ENCODE data around the gene ZNF280A. TPM values are rescaled to one million over a fixed set of nuclear protein-coding genes. Genes with fewer than 3 reads are reported as not detected.
"Not testable (repeated sequence)": the region's sequence is repeated elsewhere in the genome, so short reads cannot be mapped to it uniquely, and the experiment has no call there.

The ZNF280A gene
- total RNA-seq, 1 experiment from 2014 or later: 3.1 TPM

GRCh38 chr22:22520667-22521602 lies 865 bp upstream of the ZNF280A start:
- in situ Hi-C loops (cut with HindIII; ENCODE audit: low pct_unique_long_range_greater_than_20kb, low sequenced_read_pairs): no loop called here
- DNase-seq (ENCODE audit: low read depth): no peak

- no peak for DNase-seq (ENCODE audit: low read depth)
- in situ Hi-C loops (cut with HindIII; ENCODE audit: low pct_unique_long_range_greater_than_20kb, low sequenced_read_pairs): no loop called here
Measured at GRCh38 chr22:22519591-22519990, 479 bp downstream of the ZNF280A start.

GRCh38 chr22:22516992-22517391 lies 3.1 kb downstream of the ZNF280A start:
- in situ Hi-C loops (cut with HindIII; ENCODE audit: low pct_unique_long_range_greater_than_20kb, low sequenced_read_pairs): no loop called here
- DNase-seq (ENCODE audit: low read depth): no peak

DNA sequence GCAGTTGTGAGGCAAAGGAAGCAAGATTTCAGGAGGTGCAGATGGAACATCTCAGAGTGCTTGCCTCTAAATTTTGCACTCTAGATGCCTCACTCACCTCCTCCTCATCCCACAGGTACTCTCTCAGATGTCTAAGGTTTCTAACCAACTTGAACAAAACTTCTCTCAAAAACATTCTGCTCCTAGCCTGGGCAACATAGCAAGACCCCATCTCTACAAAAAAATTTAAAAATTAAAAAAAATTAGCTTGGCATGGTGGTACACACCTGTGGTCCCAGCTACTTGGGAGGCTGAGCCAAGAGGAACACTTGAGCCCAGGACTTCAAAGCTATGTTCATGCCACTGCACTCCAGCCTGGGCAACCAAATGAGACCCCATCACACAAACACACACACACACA lies 4.2 kb downstream of the ZNF280A start:
- in situ Hi-C loops (cut with HindIII; ENCODE audit: low pct_unique_long_range_greater_than_20kb, low sequenced_read_pairs): no loop called here
- no peak for DNase-seq (ENCODE audit: low read depth)

GRCh38 chr22:22514431-22514830 lies 5.6 kb downstream of the ZNF280A start:
- in situ Hi-C loops (cut with HindIII; ENCODE audit: low pct_unique_long_range_greater_than_20kb, low sequenced_read_pairs); DNase-seq (ENCODE audit: low read depth): not testable (repeated sequence)

DNA sequence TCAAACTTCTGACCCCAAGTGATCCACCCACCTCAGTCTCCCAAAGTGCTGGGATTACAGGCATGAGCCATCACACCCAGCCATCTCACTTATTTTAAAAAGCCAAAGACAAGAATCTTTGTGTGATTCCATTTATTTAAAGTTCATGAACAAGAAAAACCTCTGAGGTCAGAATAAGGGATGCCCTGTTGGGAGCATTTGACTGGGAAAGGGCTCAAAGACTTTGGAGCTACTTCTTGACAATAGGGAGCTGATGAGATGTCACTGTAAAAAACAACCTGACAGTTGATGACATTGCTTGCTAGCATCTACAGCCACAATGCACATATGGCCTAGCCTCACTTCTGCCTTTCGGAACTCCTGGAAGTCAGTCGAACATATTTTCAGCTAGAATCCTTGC lies 6.5 kb downstream of the ZNF280A start:
- in situ Hi-C loops (cut with HindIII; ENCODE audit: low pct_unique_long_range_greater_than_20kb, low sequenced_read_pairs): no loop called here
- DNase-seq (ENCODE audit: low read depth): no peak

GRCh38 chr22:22512951-22513350 lies 7.1 kb downstream of the ZNF280A start:
- DNase-seq (ENCODE audit: low read depth): no peak
- in situ Hi-C loops (cut with HindIII; ENCODE audit: low pct_unique_long_range_greater_than_20kb, low sequenced_read_pairs): no loop called here

- DNase-seq (ENCODE audit: low read depth); in situ Hi-C loops (cut with HindIII; ENCODE audit: low pct_unique_long_range_greater_than_20kb, low sequenced_read_pairs): not testable (repeated sequence)
Measured at GRCh38 chr22:22510833-22511232, 9.2 kb downstream of the ZNF280A start.

DNA sequence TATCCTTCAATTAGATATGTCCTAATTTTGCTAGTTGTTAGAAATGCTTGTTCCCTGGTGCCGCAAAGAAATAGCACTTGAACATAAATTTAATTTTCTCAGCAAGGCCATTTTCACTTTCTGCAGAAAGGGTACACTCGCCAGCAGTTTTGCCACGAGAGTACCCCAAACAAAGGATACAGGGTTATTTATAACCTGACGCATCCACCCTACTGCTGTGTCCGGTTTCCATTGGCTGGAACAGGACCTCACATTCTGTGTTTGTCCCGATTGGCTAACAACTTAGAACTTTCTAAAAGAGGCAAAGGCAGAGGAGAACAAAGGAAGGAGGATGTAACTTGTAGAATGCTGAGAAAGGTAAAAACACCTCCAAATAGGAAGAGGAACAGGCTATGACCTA lies 10.2 kb downstream of the ZNF280A start:
- in situ Hi-C loops (cut with HindIII; ENCODE audit: low pct_unique_long_range_greater_than_20kb, low sequenced_read_pairs); DNase-seq (ENCODE audit: low read depth): not testable (repeated sequence)

DNA sequence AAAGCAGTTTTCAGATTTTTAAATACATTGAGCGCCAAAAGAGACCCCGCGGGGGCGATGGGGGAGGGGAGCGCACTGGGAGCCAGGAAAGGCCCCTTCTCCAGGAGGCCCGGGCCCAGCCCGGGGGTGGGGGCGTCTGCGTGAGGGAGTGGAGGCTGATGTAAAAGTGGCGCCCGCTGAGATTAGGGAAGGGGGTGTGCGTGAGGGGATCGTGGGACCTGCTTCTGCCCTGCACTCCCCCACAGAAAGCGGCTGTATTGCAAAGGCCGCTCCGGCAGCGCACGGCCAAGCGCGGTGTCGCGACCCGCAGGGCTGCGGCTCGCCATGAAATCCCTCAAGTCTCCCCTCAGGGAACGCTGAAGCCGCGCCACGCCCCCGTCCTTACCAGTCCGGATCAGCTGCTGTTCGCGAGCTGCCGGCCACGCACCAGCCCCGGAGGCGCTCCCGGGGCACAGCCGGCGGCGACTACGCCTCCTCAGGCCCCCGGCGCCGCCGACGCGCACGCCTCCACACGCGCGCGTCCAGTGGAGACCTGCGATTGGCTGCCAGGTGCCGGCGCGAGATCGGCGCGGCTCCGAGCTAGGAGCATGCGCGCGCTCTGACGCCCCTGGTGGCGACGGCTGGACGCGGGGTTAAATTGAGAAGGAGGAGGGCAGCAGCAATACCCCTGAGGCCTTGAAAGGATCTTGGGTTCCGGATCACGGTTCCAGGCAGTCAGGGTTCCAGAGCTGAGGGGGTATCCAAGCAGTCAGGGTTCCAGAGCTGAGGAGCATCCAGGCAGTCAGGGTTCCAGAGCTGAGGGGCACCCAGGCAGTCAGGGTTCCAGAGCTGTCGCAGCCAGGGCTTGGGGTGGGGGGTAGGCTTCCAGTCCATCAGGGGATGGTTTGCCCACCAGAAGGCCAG lies 11.5 kb downstream of the ZNF280A start, which contains the start of gene ZNF280B:
TSS of gene ZNF280B (minus strand) at position 469 of the 903 bp plus-strand sequence. CDS start 19,344 bp downstream, outside the sequence.
- peak; percentile 88 for DNase-seq (ENCODE audit: low read depth)
- in situ Hi-C loops (cut with HindIII; ENCODE audit: low pct_unique_long_range_greater_than_20kb, low sequenced_read_pairs): no loop called here

GRCh38 chr22:22507743-22508273 lies 12.3 kb downstream of the ZNF280A start:
- DNase-seq (ENCODE audit: low read depth): no peak
- in situ Hi-C loops (cut with HindIII; ENCODE audit: low pct_unique_long_range_greater_than_20kb, low sequenced_read_pairs): no loop called here

- no peak for DNase-seq (ENCODE audit: low read depth)
- in situ Hi-C loops (cut with HindIII; ENCODE audit: low pct_unique_long_range_greater_than_20kb, low sequenced_read_pairs): no loop called here
Measured at GRCh38 chr22:22506736-22507135, 13.3 kb downstream of the ZNF280A start.

DNA sequence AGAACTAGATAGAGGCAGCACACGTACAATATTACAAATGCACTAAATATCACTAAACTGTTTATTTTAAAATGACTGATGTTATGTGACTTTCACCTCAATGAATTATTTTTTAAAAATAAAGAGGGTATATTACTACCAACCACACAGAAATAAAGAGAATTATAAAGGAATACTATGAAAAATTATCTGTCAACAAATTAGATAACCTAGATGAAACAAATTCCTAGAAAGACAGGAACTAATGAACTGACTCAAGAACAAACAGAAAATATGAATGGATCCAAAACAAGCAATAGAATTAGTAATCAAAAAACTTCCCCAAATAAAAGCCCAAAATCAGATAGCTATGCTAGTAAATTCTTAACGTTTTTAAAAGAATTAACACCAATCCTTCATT lies 21.8 kb downstream of the ZNF280A start:
- in situ Hi-C loops (cut with HindIII; ENCODE audit: low pct_unique_long_range_greater_than_20kb, low sequenced_read_pairs): no loop called here
- DNase-seq (ENCODE audit: low read depth): no peak

DNA sequence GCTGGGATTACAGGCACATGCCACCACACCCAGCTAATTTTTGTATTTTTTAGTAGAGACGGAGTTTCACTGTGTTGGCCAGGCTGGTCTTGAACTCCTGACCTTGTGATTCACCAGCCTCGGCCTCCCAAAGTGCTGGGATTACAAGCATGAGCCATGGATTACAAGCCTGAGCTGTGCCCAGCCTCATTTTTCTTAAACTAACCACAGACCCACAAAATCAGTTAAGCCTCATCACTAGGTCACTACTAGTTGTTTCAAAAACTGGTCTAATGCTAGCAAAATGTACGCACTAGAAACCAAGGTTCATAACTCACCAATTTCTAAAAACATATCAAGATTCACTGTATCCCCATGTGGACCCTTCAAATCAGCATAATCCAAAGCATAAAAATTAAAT lies 28.5 kb downstream of the ZNF280A start:
- in situ Hi-C loops (cut with HindIII; ENCODE audit: low pct_unique_long_range_greater_than_20kb, low sequenced_read_pairs): not testable (repeated sequence)

GRCh38 chr22:22488736-22489135 lies 31.3 kb downstream of the ZNF280A start:
- no peak for DNase-seq (ENCODE audit: low read depth)
- in situ Hi-C loops (cut with HindIII; ENCODE audit: low pct_unique_long_range_greater_than_20kb, low sequenced_read_pairs): no loop called here

More for the DNA sequence above, 28.5 kb downstream of the ZNF280A start:
- DNase-seq (ENCODE audit: low read depth): not testable (repeated sequence)

- in situ Hi-C loops (cut with HindIII; ENCODE audit: low pct_unique_long_range_greater_than_20kb, low sequenced_read_pairs): no loop called here
- DNase-seq (ENCODE audit: low read depth): no peak
Measured at GRCh38 chr22:22487869-22488597, 32.0 kb downstream of the ZNF280A start.

DNA sequence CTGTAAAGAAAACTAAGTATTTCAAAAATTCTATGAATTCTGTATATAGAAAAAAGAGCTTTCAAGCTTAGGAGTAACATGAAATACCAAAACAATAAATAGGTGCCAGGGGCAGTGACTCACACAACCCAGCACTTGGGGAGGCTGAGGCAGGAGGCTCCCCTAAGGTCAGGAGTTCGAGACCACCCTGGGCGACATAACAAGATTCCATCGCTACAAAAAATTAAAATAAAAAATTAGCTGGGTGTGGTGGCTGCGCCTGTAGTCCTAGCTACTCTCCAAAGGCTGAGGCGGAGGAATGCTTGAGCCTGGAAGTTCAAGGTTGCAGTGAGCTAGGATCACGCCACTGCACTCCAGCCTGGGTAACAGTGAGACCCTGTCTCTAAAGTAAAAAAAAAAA lies 33.0 kb downstream of the ZNF280A start:
- in situ Hi-C loops (cut with HindIII; ENCODE audit: low pct_unique_long_range_greater_than_20kb, low sequenced_read_pairs): no loop called here
- no peak for DNase-seq (ENCODE audit: low read depth)
